Osteoblast (primary cell): ENCODE results near the gene TIE1. TPM values are rescaled to one million over a fixed set of nuclear protein-coding genes. Genes with fewer than 3 reads are reported as not detected.

ENCODE experiments used
- DNase-seq: peaks from one replicate; pipeline ENCODE4 v3.0.0; 2011; ENCODE audit warnings: low spot score, mixed read lengths; ENCODE audit not compliant: insufficient read length; ENCODE audit errors: missing footprints
- H2AFZ ChIP-seq: 2 replicates; pipeline ENCODE4 v1.6.0; 2011; ENCODE audit warnings: mild to moderate bottlenecking, low read length
- H3K27ac ChIP-seq: 2 replicates; pipeline ENCODE4 v1.5.1; 2011; ENCODE audit warnings: mild to moderate bottlenecking, low read depth, low read length, moderate library complexity
- H3K27me3 ChIP-seq: 2 replicates; pipeline ENCODE4 v1.6.0; 2012; ENCODE audit warnings: mild to moderate bottlenecking, control low read depth, inconsistent platforms, low read length, moderate library complexity; ENCODE audit not compliant: insufficient read depth
- H3K36me3 ChIP-seq: 2 replicates; pipeline ENCODE4 v1.5.1; 2011; ENCODE audit warnings: mild to moderate bottlenecking, low read length, control low read depth, moderate library complexity; ENCODE audit not compliant: insufficient read depth
- H3K4me1 ChIP-seq: 2 replicates; pipeline ENCODE4 v1.5.1; 2011; ENCODE audit warnings: mild to moderate bottlenecking, low read length, control low read depth, moderate library complexity; ENCODE audit not compliant: insufficient read depth
- H3K4me2 ChIP-seq: 2 replicates; pipeline ENCODE4 v1.6.0; 2011; ENCODE audit warnings: mild to moderate bottlenecking, low read length; ENCODE audit not compliant: insufficient read depth
- H3K4me3 ChIP-seq: fragments of 200-600 bp; sonication (generic); 3 replicates; pipeline ENCODE4 v1.5.1; 2012; ENCODE audit warnings: mild to moderate bottlenecking, low read length, inconsistent platforms; ENCODE audit not compliant: insufficient read depth
- H3K79me2 ChIP-seq: 2 replicates; pipeline ENCODE4 v1.6.0; 2012; ENCODE audit warnings: mild to moderate bottlenecking, low read length, control low read depth, inconsistent platforms; ENCODE audit not compliant: insufficient read depth
- H3K9me3 ChIP-seq: 2 replicates; pipeline ENCODE4 v1.5.1; 2011; ENCODE audit warnings: low read depth, low read length, control low read depth
- H4K20me1 ChIP-seq: 2 replicates; pipeline ENCODE4 v1.6.0; 2012; ENCODE audit warnings: mild to moderate bottlenecking, low read length, control low read depth; ENCODE audit not compliant: insufficient read depth
- total RNA-seq: library from RNA; depleted of rRNA; stranded (reverse); fragments of >200 nt; gene quantifications from 2 replicates; pipeline ENCODE4 v1.2.3, GENCODE V29; 2012
- TF ChIP-seq, protein P1 (sequence below): IDR thresholded peaks from 2 replicates; pipeline ENCODE4 v1.5.1; 2011; ENCODE audit warnings: mild to moderate bottlenecking, low read depth, low read length, moderate library complexity; ENCODE audit errors: extremely low read depth

TIE1 gene
- total RNA-seq, 1 donor = not detected

DNA sequence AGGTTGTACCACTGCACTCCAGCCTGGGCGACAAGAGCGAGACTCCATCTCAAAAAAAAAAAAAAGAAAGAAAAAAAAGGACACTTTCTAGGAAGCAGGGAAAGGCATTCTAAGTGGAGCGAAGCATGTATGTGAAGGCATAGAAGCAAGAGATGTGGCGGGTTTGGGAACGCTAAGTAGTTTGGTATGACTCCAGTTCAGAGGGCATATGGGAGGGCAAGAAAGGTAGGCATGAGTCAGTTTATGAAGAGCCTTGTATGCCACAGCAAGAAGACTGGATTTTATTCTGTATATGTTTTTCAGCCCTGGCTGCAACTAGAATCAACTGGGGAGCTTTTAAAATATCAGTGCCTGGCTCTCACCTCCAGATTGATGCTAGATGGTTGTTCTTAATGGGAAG lies 71.4 kb downstream of the TIE1 start:
- H3K79me2 ChIP-seq = peaks cover 24% of the 10 kb centered on the region
- no peak overlapping the region for H2AFZ ChIP-seq
- H3K27me3 ChIP-seq = no peaks in the 10 kb centered on the region
- H3K9me3 ChIP-seq = no peaks in the 10 kb centered on the region
- no peak overlapping the region for H3K4me2 ChIP-seq
- no peaks in the 10 kb centered on the region for H4K20me1 ChIP-seq
- H3K4me3 ChIP-seq = no peak overlapping the region
- peak overlapping the region; percentile 86 for H3K27ac ChIP-seq
- DNase-seq = no peak
- H3K36me3 ChIP-seq = peaks cover 4% of the 10 kb centered on the region
- H3K4me1 ChIP-seq = peaks cover 31% of the 10 kb centered on the region
- TF ChIP-seq, protein P1, sequence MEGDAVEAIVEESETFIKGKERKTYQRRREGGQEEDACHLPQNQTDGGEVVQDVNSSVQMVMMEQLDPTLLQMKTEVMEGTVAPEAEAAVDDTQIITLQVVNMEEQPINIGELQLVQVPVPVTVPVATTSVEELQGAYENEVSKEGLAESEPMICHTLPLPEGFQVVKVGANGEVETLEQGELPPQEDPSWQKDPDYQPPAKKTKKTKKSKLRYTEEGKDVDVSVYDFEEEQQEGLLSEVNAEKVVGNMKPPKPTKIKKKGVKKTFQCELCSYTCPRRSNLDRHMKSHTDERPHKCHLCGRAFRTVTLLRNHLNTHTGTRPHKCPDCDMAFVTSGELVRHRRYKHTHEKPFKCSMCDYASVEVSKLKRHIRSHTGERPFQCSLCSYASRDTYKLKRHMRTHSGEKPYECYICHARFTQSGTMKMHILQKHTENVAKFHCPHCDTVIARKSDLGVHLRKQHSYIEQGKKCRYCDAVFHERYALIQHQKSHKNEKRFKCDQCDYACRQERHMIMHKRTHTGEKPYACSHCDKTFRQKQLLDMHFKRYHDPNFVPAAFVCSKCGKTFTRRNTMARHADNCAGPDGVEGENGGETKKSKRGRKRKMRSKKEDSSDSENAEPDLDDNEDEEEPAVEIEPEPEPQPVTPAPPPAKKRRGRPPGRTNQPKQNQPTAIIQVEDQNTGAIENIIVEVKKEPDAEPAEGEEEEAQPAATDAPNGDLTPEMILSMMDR = no peak

Other genes starting within 250 kb of the TIE1 start
- 46.3 and 50.7 TPM in 2 replicates for gene EBNA1BP2, start 128.7 kb upstream of the TIE1 start, total RNA-seq
- under 0.01 TPM in 1 of 2 replicates, not detected in the other for gene CFAP57, start 128.7 kb upstream of the TIE1 start, total RNA-seq
- gene TMEM125, start 31.0 kb upstream of the TIE1 start, total RNA-seq = not detected in 2 replicates
- gene C1orf210, start 15.4 kb upstream of the TIE1 start, total RNA-seq = not detected in 2 replicates
- not detected in 2 replicates for gene MPL, start 36.8 kb downstream of the TIE1 start, total RNA-seq
- gene CDC20, start 58.0 kb downstream of the TIE1 start, total RNA-seq = 4.7 and 5.3 TPM in 2 replicates
- 35.9 and 36.9 TPM in 2 replicates for gene ELOVL1, start 67.0 kb downstream of the TIE1 start, total RNA-seq
- 64.8 and 65.9 TPM in 2 replicates for gene MED8, start 88.8 kb downstream of the TIE1 start, total RNA-seq
- 41.0 and 42.0 TPM in 2 replicates for gene SZT2, start 88.9 kb downstream of the TIE1 start, total RNA-seq
- gene HYI, start 152.9 kb downstream of the TIE1 start, total RNA-seq = 24.5 and 27.1 TPM in 2 replicates
- gene PTPRF, start 229.9 kb downstream of the TIE1 start, total RNA-seq = 12.1 and 13.0 TPM in 2 replicates